ENCODE measurements around the gene SEPTIN2. TPM values are rescaled to one million over a fixed set of nuclear protein-coding genes. Genes with fewer than 3 reads are reported as not detected.
A peak's percentile ranks its signal among the peaks of the same experiment; 100 is the strongest.

SEPTIN2 gene
- polyA plus RNA-seq, 3 donors = 612 to 635 (median 613) TPM

DNA sequence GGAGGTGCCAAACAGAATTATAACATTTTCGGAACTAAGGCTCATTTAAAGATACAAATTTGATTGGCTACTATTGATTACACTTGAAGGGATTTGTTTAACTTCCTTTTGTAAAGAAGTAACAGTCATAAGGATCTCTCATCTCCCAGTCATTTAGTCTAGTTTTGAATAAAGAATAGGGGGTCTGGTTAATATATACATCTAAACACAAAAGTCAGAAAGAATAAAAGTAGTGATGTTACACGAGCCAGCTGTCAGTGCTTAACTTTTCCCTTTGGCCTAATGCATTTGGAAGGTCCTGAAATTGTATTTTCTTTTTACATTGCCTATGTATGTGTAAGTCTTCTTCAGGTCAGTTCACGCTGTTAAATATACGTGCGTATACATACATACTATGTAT lies 8.1 kb downstream of the SEPTIN2 start:
- no peak for DNase-seq (ENCODE audit: extremely low read depth in 1 of 11, low read depth in 9 of 11, low spot score in 4 of 11)

DNA sequence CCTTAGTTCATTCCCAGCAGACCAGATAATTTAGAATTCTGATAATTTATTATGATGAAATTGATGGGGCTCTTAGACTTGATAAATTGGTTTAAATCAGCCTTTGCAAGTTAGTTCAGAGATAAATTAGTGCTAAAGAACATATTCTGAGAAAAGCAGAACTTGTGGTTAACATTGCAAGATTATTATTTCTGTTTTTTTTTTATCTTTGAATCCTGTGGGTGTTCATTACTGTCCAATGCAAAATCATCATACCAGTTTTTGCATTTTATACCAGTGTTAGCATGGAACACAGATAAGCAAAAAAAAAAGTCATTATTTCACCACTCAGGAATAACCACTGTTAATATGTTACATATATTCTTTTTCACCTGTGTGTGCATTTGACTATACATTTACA lies 9.1 kb downstream of the SEPTIN2 start:
- no peak for DNase-seq (ENCODE audit: extremely low read depth in 1 of 11, low read depth in 9 of 11, low spot score in 4 of 11)

DNA sequence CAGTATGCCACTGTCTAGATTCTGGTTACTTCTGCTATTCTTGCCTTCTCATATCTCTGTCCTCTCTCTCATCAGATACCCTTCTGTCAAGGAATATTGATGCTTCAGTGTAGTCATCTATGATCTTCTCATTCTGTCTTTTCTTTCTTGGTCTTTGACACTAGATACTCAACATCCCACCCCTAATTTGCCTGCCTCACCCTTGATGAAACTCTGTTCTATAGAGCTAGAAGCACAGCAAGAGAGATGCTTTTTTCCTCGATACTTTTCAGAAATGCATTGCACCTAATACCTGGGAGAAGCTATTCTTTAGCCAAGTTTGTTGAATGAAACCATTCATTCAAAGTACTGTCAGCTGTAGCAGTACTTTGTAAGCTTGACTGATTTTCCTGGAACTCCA lies 9.5 kb downstream of the SEPTIN2 start:
- DNase-seq (ENCODE audit: extremely low read depth in 1 of 11, low read depth in 9 of 11, low spot score in 4 of 11) = no peak

DNA sequence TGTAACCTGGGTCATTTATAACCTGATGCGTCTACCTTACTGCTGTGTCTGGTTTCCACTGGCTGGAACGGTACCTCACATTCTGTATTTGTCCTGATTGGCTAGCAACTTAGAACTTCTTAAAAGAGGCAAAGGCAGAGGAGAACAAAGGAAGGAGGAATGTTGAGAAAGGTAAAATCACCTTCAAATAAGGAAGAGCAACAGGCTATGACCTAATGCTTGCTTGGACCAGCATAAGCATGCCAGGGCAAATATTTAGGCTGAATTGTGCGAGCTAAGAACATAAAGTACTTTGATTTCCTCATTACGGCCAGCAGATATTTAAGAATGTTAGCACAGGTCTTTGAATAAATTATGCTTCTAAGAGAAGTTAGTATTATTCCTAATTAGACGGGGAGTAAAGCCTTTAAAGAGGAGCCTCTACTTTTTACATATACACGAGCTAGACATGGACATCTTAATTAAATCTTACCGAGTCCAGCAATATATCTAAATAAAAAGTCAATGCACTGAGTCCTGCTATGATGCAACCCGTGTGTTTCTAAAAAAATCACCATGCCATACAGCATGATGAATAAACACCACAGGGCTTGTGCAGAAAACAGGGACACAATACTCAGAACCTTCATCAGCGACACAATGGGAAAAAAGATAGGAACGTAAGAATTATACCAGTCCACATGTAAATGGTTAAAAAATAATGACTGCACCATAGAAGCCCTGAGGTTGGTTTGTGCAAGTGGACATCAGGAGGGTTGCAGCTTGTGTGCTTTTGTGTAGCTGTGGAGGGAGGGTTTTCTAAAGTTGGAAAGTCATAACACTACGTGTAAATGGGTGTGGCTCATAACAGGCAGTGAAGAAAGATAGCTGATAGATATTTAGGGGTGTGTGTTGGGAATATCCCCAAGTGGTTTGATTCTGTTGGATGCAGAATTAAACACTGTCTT lies 14.2 kb downstream of the SEPTIN2 start:
- DNase-seq (ENCODE audit: extremely low read depth in 1 of 11, low read depth in 9 of 11, low spot score in 4 of 11) = no peak

DNA sequence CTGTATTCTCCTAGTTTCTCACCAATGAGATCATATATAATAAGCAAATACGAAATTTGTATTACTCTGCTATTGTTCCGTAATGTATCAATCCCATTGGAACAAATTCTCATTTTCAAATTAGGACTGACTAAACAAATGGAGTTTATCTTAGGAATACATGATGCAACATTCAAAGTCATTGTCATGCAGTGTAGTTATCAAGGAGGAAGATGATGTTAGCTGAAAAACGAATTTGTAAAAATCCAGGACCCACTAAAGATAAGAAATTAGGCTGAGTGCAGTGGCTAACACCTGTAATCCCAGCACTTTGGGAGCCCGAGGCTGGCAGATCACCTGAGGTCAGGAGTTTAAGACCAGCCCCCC lies 14.9 kb downstream of the SEPTIN2 start:
- no peak for DNase-seq (ENCODE audit: extremely low read depth in 1 of 11, low read depth in 9 of 11, low spot score in 4 of 11)

DNA sequence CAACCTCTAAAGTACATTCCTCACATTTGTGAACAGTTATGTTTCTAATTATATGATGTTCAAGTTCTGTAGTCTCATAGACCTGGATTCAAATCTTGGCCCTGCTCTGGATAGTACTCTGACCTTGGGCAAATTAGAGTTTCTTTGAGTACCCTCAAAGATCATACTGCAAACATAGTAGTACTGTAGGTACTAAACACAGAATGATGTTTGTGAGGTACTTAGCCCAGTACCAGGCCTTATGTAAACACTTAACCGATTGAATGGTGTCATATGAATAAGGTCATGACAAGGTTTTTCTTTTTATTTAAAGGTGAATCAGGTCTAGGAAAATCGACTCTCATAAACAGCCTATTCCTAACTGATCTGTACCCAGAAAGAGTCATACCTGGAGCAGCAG lies 19.1 kb downstream of the SEPTIN2 start:
- no peak for DNase-seq (ENCODE audit: extremely low read depth in 1 of 11, low read depth in 9 of 11, low spot score in 4 of 11)

DNA sequence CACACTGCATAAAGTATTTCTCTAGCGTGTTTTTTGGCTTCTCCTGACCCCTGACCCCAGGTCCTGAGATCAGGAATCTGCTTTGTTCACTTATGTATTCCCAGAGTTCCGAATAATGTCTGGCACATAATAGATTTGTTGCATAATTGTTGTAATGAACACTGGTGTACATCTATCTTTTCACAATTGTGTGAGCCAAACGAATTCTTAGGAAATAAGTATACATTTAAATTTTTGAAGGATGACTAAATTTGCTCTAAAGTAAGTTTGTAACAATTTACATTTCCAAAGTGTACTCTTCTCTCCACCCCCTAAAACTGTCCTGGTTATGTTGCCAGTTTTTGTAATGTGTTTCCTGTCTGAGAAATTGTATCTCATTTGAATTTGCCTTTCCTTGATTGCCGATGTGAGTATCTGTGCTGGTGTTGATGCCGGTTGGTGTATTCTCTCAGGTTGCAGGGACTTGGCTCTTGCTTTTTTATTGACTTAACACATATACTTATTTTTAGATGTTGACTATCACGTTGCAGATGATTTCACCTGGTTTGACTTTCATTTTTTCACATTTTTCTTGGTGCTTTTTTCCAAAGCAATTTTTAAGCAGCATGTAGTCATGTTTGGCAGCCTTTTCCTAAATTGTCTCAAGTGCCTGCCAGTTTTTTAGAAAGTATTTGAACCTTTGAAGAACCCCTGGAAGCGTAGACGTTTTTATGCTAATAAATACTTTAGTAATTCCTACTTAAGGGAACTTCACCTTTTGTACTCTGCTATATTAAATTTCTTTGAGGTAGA lies 24.3 kb downstream of the SEPTIN2 start:
- no peak for DNase-seq (ENCODE audit: extremely low read depth in 1 of 11, low read depth in 9 of 11, low spot score in 4 of 11)

DNA sequence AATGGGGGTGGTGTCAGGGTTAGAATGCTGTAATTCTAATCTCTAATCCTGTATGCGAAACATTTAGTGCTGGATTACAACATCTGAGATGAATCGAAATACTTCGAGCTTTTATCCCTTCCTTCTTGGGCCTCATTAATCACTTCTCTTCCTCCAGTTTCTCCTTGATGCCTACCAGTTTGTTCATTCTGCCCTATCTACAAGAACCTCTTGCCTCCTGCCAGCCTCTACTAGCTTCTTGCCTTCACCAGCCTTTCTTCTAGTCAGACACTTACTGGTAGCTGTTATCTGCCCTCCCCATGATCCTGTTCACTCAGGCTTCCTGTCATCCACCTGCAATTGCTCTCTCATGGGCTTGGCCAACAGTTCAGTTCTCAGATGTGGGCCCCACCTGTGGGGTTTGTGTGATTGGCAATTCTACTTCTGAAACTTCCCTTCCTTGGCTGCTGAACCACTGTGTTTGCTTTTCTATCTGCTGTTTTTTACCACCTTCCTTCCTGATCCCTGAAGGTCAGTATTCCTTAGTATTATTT lies 25.0 kb downstream of the SEPTIN2 start:
- no peak for DNase-seq (ENCODE audit: extremely low read depth in 1 of 11, low read depth in 9 of 11, low spot score in 4 of 11)

DNA sequence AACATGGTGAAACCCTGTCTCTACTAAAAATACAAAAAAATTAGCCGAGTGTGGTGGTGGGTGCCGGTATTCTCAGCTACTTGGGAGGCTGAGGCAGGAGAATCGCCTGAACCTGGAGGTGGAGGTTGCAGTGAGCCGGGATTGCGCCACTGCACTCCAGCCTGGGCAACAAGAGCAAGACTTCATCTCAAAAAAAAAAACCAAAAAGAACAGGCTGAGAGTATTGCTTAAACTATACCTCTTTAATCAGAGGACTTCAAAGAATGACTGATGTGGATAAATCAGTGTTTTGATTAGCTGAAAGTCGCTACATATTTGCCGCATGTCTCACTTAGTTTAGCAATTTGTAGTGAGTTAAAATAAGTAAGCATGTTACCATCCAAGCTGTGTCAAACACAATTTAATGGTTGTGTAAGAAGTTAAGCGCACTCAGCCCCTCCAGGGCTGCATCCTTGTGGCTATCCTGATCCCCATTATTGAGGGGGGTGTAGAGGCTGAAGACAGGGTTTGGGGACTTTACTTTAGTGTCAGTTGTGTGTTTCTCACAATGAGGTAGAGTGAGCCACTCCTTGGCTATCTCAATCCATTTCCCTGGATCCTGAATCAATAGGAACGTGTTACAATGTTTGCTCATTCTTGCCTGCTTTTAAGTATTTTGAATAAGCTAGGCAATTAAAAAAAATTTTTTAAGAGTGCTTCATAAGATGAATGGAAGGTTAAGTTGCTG lies 29.4 kb downstream of the SEPTIN2 start:
- no peak for DNase-seq (ENCODE audit: extremely low read depth in 1 of 11, low read depth in 9 of 11, low spot score in 4 of 11)

DNA sequence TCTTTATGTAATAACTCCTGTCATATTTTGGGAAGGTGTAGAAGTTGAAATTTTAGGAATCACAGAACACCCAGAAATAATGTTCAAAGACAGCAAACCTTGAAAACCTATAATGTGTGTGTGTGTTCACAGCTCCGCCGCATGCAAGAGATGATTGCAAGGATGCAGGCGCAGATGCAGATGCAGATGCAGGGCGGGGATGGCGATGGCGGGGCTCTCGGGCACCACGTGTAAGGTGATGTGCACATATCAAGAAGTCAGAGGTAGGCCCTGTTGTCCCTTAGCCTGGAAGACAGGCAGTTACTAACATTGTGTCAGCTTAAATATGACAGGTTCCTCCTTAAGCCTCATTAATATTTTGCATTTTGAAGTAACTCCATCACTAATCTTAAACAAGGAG lies 34.2 kb downstream of the SEPTIN2 start:
- no peak for DNase-seq (ENCODE audit: extremely low read depth in 1 of 11, low read depth in 9 of 11, low spot score in 4 of 11)

DNA sequence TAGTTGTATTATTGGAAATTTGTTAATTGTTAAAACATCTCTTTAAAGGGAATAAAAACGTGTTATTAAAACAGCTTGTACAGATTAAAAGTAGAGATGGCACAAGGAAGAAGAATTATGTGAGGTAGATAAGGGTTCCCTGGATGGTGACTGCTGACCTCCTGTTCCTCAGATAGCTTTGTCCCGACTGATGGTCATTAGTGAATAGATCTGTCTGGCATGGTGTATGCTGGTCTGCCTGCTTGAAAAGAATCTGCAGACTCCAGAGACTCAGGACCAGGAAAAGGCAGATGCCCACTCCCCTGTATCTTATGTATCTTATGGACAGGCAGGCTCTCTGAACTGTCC lies 34.8 kb downstream of the SEPTIN2 start:
- DNase-seq (ENCODE audit: extremely low read depth in 1 of 11, low read depth in 9 of 11, low spot score in 4 of 11) = no peak

DNA sequence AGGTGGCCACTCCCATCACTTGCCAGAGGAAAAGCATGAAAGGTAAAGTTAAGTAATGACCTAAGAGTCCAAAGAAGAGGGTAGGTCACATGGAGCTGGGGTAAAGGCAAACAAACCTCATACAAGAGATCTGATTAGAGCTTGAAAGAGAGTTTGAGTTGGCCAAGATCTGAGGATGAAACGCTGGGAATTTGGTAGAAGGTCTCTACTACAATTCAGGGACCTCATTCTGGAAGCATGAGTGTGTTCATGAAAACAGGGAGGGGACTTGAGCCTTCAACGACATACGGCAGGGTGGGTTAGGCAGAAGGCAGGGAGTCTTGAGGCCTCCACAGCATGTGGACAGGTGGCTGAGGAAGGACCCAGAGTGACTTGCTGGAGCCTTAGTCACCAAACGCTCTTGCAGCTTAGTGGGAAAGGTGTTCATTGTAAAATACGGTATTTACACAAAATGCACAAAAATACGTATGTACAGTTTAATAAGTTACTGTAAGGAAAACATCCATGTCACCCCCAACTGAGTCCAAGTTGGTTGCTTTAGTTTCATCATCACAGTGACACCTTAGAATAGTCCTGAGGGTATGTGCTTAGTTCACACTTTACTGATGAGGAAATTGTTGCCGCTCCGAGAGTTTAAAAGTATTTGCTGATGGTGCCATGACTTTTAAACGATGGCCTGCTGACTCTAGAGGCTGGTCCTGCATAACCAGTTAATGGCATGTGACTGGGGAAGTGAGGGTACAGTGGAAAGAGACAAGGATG lies 35.3 kb downstream of the SEPTIN2 start:
- peak in 1 of 11 donors; percentile 22 for DNase-seq (ENCODE audit: extremely low read depth in 1 of 11, low read depth in 9 of 11, low spot score in 4 of 11)

DNA sequence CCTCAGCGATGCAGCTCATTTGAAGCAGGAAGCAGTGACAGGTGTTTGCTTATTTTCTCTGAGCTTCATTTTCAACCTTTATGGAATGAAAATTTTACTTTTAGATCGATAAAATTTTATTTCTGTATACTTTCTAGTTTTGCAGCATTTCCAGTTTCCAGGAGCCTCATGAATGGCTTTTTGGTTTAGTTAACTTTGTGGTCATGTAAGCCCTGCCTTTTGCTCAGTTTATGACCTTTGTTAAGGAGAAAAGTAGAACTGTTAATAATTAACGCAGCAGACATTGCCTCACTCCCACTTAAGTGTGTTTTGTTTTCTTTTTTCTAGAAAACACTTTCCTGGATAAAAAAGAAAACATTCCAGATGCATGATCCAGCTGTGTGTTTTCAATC lies 35.9 kb downstream of the SEPTIN2 start:
- DNase-seq (ENCODE audit: extremely low read depth in 1 of 11, low read depth in 9 of 11, low spot score in 4 of 11) = peak in 4 of 11 donors; percentile 27 to 51 (median 40)

DNA sequence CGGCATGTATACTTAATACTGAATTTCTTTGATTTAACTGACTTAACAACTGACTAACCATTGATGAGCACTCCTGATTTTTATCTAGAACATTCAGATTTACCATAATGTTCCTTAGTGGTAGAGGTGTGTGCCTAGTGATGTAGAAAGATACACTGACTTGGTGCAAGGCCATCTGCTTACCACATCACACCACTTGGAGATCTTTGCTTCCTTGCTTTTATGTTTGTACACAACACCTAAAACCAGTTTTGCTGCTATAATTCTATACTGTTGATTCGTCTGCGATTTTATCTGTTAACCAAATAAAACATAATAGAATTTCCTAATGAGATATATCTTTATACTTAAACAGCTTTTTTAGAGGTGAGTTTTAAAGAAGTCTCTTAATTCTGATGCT lies 36.5 kb downstream of the SEPTIN2 start:
- DNase-seq (ENCODE audit: extremely low read depth in 1 of 11, low read depth in 9 of 11, low spot score in 4 of 11) = no peak

DNA sequence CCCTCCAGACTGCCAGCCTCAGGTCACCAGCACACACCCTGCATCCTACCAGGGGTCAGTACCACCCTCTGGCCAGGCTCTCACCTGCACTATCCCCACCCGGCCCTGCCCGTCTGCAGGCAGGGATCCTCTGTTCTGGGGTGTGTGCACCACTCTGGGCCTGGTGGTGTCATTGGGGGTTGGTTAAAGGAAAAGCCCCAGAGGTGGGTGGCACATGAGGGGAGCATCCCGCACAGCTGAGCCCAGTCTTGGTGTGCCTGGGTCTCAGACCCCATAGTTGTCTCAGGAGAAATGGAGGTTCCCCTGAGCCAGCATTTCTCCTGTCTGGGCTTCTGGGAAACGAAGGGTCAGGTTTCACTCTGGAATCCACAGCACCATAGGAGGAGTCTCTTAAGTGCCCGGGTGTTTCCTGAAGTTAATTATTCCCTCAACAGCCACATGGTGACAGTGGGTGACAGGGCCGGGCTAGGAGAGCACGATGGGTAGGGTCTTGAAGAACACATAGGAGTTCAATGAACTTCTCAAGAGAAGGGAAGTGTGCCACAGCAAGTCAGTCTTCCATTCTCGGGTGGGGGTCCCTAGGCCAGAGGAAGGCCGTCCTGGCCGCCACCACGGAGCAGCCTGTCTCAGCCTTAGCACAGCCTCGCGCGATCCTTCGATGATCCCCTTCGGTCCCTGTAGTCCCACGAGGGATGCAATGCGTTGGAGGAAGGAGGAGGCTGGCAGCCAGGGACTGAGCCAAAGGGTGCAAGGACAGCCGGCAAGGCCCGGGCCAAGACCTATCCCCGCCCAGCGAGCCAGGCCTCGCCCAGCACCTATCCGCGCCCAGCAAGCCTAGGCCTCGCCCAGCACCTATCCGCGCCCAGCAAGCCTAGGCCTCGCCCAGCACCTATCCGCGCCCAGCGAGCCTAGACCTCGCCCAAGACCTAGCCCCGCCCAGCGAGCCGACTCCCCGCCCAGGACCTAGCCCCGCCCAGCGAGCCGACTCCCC lies 39.2 kb downstream of the SEPTIN2 start:
- peak in 3 of 11 donors; percentile 31 to 70 (median 56) for DNase-seq (ENCODE audit: extremely low read depth in 1 of 11, low read depth in 9 of 11, low spot score in 4 of 11)

DNA sequence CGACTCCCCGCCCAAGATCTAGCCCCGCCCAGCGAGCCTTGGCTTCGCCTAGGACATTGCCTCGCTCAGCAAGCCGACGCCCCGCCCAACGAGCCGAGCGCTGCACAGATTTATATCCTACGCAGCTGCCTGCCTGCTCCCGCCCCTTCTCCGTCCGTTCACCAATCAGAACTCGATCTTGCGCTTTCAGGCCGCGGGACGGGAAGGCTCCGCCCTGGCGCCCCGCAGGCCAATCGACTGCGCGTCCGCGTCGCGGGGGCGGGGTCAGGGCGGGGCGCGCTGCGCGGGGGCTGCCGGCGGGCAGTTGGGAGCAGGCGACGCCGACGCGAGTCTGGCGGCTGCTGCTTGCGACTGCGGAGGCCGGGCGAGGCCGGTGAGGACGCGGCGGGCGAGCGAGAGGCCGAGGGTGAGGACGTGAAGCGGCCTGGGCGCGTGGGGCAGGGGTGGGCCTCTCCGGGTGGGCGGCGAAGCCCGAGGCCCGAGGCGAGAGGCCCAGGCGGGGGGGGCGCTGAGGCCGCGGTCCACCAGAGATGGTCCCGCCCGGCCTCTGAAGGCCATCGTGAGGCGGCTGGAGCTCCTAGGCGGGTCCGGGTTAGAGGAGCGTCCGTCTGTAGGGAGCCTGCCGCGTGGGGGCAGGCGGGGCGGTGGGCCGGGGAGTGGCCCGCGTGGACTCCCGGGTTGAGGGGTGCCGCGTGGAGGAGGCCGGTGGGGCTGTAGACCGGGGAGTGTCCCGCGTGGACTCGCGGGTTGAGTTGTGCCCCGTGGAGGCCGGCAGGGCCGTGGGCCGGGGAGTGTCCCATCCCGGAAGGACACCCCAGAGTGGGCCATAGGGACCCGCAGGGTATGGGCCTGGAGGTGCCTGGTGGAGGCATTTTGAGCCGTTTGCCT lies 40.5 kb downstream of the SEPTIN2 start, which contains the start of gene FARP2:
Gene FARP2, plus strand, starts transcription at position 303 of the 888 bp plus-strand sequence. CDS start 16,823 bp downstream, outside the sequence.
- peak; percentile 92 to 99 (median 98) for DNase-seq (ENCODE audit: extremely low read depth in 1 of 11, low read depth in 9 of 11, low spot score in 4 of 11)

Data from renal cortex interstitium (tissue), 11 donors.